Uterus (tissue), 2 donors: ENCODE measurements around the gene NAGLU.

Source experiments
- CTCF ChIP-seq, 4 experiments: fragments of 200-600 bp in 2 of 4; fragments of 450-650 bp in 2 of 4; sonication (generic) in 2 of 4; IDR thresholded peaks; one replicate each; pipeline ENCODE4 v1.5.1; 2016 to 2019; ENCODE audit warnings: antibody characterized with exemption in 4 of 4, mild to moderate bottlenecking in 2 of 4, moderate library complexity in 1 of 4
- POLR2A ChIP-seq, 2 donors: fragments of 450-650 bp; IDR thresholded peaks; one replicate each; pipeline ENCODE4 v1.6.1; 2016; ENCODE audit warnings: antibody characterized with exemption in 2 of 2, mild to moderate bottlenecking in 1 of 2, moderate library complexity in 1 of 2

GRCh38 chr17:42547698-42548069, 11.6 kb downstream of the NAGLU start:
- TF ChIP-seq CTCF (IDR thresholded peaks at IDR 0.05) = no peak
- TF ChIP-seq POLR2A (IDR thresholded peaks at IDR 0.05) = no peak
